ENCODE data around the gene SOX6. TPM values are rescaled to one million over a fixed set of nuclear protein-coding genes. Genes with fewer than 3 reads are reported as not detected.
"Not testable (repeated sequence)": the region's sequence is repeated elsewhere in the genome, so short reads cannot be mapped to it uniquely, and the experiment has no call there.

SOX6 gene
- total RNA-seq, 1 donor from 2014 or later = 4.9 TPM

GRCh38 chr11:16036218-16036617 is 320.1 kb downstream of the SOX6 start:
- Histone ChIP-seq H3K4me3 (no peak overlapping the region), H3K9me3 (no peaks in the 10 kb centered on the region), H3K27me3 (no peaks in the 10 kb centered on the region), H3K27ac (no peak overlapping the region), H3K4me1 (no peaks in the 10 kb centered on the region), H3K36me3 (no peaks in the 10 kb centered on the region)
- intact Hi-C loops (cut with DNase I) = no loop called here
- TF ChIP-seq POLR2AphosphoS5 (IDR thresholded peaks at IDR 0.05; ENCODE audit: insufficient read depth in 1 of 2, low read depth in 1 of 2) (no peak), POLR2A (IDR thresholded peaks at IDR 0.05) (no peak), CTCF (IDR thresholded peaks at IDR 0.05) (no peak)
- no peak for DNase-seq (ENCODE audit: extremely low spot score in 2 of 2)

GRCh38 chr11:16034074-16034473 is 322.3 kb downstream of the SOX6 start:
- Histone ChIP-seq H3K9me3 (no peaks in the 10 kb centered on the region), H3K27ac (no peak overlapping the region), H3K4me1 (no peaks in the 10 kb centered on the region), H3K4me3 (no peak overlapping the region), H3K27me3 (no peaks in the 10 kb centered on the region), H3K36me3 (no peaks in the 10 kb centered on the region)
- TF ChIP-seq POLR2A (IDR thresholded peaks at IDR 0.05) (no peak), CTCF (IDR thresholded peaks at IDR 0.05) (no peak), POLR2AphosphoS5 (IDR thresholded peaks at IDR 0.05; ENCODE audit: insufficient read depth in 1 of 2, low read depth in 1 of 2) (no peak)
- DNase-seq (ENCODE audit: extremely low spot score in 2 of 2) = no peak
- intact Hi-C loops (cut with DNase I) = no loop called here

GRCh38 chr11:16032974-16033373 is 323.4 kb downstream of the SOX6 start:
- no peaks in the 10 kb centered on the region for H3K36me3 ChIP-seq
- TF ChIP-seq CTCF (IDR thresholded peaks at IDR 0.05) = no peak
- TF ChIP-seq POLR2A (IDR thresholded peaks at IDR 0.05) = no peak
- TF ChIP-seq POLR2AphosphoS5 (IDR thresholded peaks at IDR 0.05; ENCODE audit: insufficient read depth in 1 of 2, low read depth in 1 of 2) = no peak
- H3K9me3 ChIP-seq = no peaks in the 10 kb centered on the region
- no peak for DNase-seq (ENCODE audit: extremely low spot score in 2 of 2)
- H3K4me3 ChIP-seq = no peak overlapping the region
- H3K27me3 ChIP-seq = no peaks in the 10 kb centered on the region
- intact Hi-C loops (cut with DNase I) = no loop called here
- no peaks in the 10 kb centered on the region for H3K4me1 ChIP-seq
- H3K27ac ChIP-seq = no peak overlapping the region

- TF ChIP-seq POLR2A (IDR thresholded peaks at IDR 0.05) = no peak
- TF ChIP-seq POLR2AphosphoS5 (IDR thresholded peaks at IDR 0.05; ENCODE audit: insufficient read depth in 1 of 2, low read depth in 1 of 2) = no peak
- TF ChIP-seq CTCF (IDR thresholded peaks at IDR 0.05) = no peak
- Histone ChIP-seq H3K27me3 (no peaks in the 10 kb centered on the region), H3K27ac (no peak overlapping the region), H3K36me3 (no peaks in the 10 kb centered on the region), H3K4me1 (no peaks in the 10 kb centered on the region), H3K4me3 (no peak overlapping the region), H3K9me3 (no peaks in the 10 kb centered on the region)
- DNase-seq (ENCODE audit: extremely low spot score in 2 of 2) = no peak
- intact Hi-C loops (cut with DNase I) = no loop called here
Measured at GRCh38 chr11:16031210-16031609, 325.1 kb downstream of the SOX6 start.

GRCh38 chr11:16030664-16031063 is 325.7 kb downstream of the SOX6 start:
- intact Hi-C loops (cut with DNase I) = no loop called here
- no peaks in the 10 kb centered on the region for H3K9me3 ChIP-seq
- H3K27me3 ChIP-seq = no peaks in the 10 kb centered on the region
- TF ChIP-seq CTCF (IDR thresholded peaks at IDR 0.05) (no peak), POLR2A (IDR thresholded peaks at IDR 0.05) (no peak), POLR2AphosphoS5 (IDR thresholded peaks at IDR 0.05; ENCODE audit: insufficient read depth in 1 of 2, low read depth in 1 of 2) (no peak)
- no peak for DNase-seq (ENCODE audit: extremely low spot score in 2 of 2)
- no peaks in the 10 kb centered on the region for H3K4me1 ChIP-seq
- no peak overlapping the region for H3K4me3 ChIP-seq
- no peak overlapping the region for H3K27ac ChIP-seq
- H3K36me3 ChIP-seq = no peaks in the 10 kb centered on the region

- H3K36me3 ChIP-seq; DNase-seq (ENCODE audit: extremely low spot score in 2 of 2); H3K27ac ChIP-seq; intact Hi-C loops (cut with DNase I); H3K4me1 ChIP-seq; H3K9me3 ChIP-seq; H3K27me3 ChIP-seq; H3K4me3 ChIP-seq: not testable (repeated sequence)
Measured at GRCh38 chr11:16029151-16029550, 327.2 kb downstream of the SOX6 start.

All from vagina (tissue), 2 donors.